SU-DHL-6 (cell line): ENCODE results near the gene ZNF148.

Source experiments
- EZH2phosphoT487 ChIP-seq: fragments of 200-600 bp; sonication (generic), shearing (Covaris generic); conservative IDR thresholded peaks from 2 replicates; pipeline ENCODE4 v1.6.1; 2018; ENCODE audit warnings: mild to moderate bottlenecking, antibody characterized with exemption, low read length, moderate library complexity, mixed read lengths
- TF ChIP-seq, protein P1 (sequence below): fragments of 200-600 bp; sonication (generic); IDR thresholded peaks from one replicate; pipeline ENCODE4 v1.5.1; 2017; ENCODE audit warnings: antibody characterized with exemption, mild to moderate bottlenecking, low read length, moderate library complexity; ENCODE audit not compliant: insufficient read depth, poor library complexity, severe bottlenecking

DNA sequence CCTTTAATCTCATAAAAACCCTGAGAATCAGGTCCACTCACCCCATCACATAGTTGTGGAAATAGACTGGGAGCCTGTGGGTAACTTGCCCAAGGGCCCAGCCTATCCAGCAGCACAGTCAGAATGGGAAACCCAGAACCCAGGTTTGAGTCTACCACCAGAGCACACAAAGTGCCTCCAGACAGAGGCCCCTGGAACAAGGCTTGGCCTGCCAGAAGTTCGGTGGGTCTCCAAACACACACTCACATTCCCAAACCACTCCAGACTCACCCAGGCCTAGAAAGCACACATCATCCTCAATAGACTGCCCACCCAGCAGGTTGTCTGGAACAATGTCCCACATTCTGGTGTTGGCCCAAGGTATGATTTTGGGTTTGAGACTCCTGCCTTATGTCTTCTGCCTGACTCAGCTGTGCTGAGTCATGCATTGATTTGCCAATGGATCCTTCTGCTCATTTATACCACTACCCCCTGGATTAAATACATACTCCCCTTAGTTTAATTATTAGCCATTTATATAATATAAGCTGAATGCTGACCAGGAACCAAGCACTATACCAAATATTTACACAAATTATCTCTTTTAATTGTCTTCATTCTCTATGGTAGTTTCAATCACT lies 167.1 kb downstream of the ZNF148 start:
- TF ChIP-seq, protein P1, sequence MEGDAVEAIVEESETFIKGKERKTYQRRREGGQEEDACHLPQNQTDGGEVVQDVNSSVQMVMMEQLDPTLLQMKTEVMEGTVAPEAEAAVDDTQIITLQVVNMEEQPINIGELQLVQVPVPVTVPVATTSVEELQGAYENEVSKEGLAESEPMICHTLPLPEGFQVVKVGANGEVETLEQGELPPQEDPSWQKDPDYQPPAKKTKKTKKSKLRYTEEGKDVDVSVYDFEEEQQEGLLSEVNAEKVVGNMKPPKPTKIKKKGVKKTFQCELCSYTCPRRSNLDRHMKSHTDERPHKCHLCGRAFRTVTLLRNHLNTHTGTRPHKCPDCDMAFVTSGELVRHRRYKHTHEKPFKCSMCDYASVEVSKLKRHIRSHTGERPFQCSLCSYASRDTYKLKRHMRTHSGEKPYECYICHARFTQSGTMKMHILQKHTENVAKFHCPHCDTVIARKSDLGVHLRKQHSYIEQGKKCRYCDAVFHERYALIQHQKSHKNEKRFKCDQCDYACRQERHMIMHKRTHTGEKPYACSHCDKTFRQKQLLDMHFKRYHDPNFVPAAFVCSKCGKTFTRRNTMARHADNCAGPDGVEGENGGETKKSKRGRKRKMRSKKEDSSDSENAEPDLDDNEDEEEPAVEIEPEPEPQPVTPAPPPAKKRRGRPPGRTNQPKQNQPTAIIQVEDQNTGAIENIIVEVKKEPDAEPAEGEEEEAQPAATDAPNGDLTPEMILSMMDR, result no peak
- TF ChIP-seq EZH2phosphoT487, result no peak
